ENCODE measurements around the gene CAB39L. TPM values are rescaled to one million over a fixed set of nuclear protein-coding genes. Genes with fewer than 3 reads are reported as not detected.

CAB39L gene
- total RNA-seq, 4 donors from 2014 or later: 75.4 to 119 (median 81.8) TPM

GRCh38 chr13:49424011-49424560 is 19.8 kb downstream of the CAB39L start:
- TF ChIP-seq POLR2AphosphoS5 (IDR thresholded peaks at IDR 0.05): no peak
- TF ChIP-seq POLR2A (IDR thresholded peaks at IDR 0.05; ENCODE audit: low read depth): no peak
- TF ChIP-seq EP300 (IDR thresholded peaks at IDR 0.05): no peak
- no peak for TF ChIP-seq CTCF (IDR thresholded peaks at IDR 0.05)
- Histone ChIP-seq H3K27ac (replicated peaks in 1 of 4) (no peak overlapping the region), H3K9me3 (no peaks in the 10 kb centered on the region), H3K4me1 (no peaks in the 10 kb centered on the region), H3K27me3 (no peaks in the 10 kb centered on the region), H3K4me3 (no peak overlapping the region), H3K36me3 (peaks cover 0 to 25% (median 8%) of the 10 kb centered on the region in 4 donors)
- no peak for DNase-seq (ENCODE audit: extremely low spot score)
- WGBS: 80% methylated on average over 7 of the region's 7 CpGs
- intact Hi-C loops (cut with DNase I): no loop called here

GRCh38 chr13:49421391-49421790 is 22.5 kb downstream of the CAB39L start:
- intact Hi-C loops (cut with DNase I): no loop called here
- TF ChIP-seq EP300 (IDR thresholded peaks at IDR 0.05) (no peak), POLR2AphosphoS5 (IDR thresholded peaks at IDR 0.05) (no peak), CTCF (IDR thresholded peaks at IDR 0.05) (no peak), POLR2A (IDR thresholded peaks at IDR 0.05; ENCODE audit: low read depth) (no peak)
- Histone ChIP-seq H3K27ac (replicated peaks in 1 of 4) (no peak overlapping the region), H3K4me1 (no peaks in the 10 kb centered on the region), H3K27me3 (no peaks in the 10 kb centered on the region), H3K4me3 (no peak overlapping the region), H3K9me3 (no peaks in the 10 kb centered on the region), H3K36me3 (peaks cover 0 to 11% (median 0%) of the 10 kb centered on the region in 4 donors)
- 89% methylated on average over 3 of the region's 3 CpGs for WGBS
- DNase-seq (ENCODE audit: extremely low spot score): no peak

- intact Hi-C loops (cut with DNase I): no loop called here
- Histone ChIP-seq H3K27me3 (no peaks in the 10 kb centered on the region), H3K4me1 (no peaks in the 10 kb centered on the region), H3K4me3 (no peak overlapping the region), H3K9me3 (no peaks in the 10 kb centered on the region), H3K36me3 (peaks cover 0 to 11% (median 0%) of the 10 kb centered on the region in 4 donors), H3K27ac (replicated peaks in 1 of 4) (no peak overlapping the region)
- WGBS: 83% methylated on average over 3 of the region's 3 CpGs
- TF ChIP-seq CTCF (IDR thresholded peaks at IDR 0.05) (no peak), POLR2A (IDR thresholded peaks at IDR 0.05; ENCODE audit: low read depth) (no peak), POLR2AphosphoS5 (IDR thresholded peaks at IDR 0.05) (no peak), EP300 (IDR thresholded peaks at IDR 0.05) (no peak)
- DNase-seq (ENCODE audit: extremely low spot score): no peak
Observed at GRCh38 chr13:49419276-49419675, 24.6 kb downstream of the CAB39L start.

GRCh38 chr13:49418206-49418605 is 25.7 kb downstream of the CAB39L start:
- H3K36me3 ChIP-seq: peaks cover 0 to 2% (median 0%) of the 10 kb centered on the region in 4 donors
- H3K4me3 ChIP-seq: no peak overlapping the region
- DNase-seq (ENCODE audit: extremely low spot score): no peak
- H3K27ac ChIP-seq (replicated peaks in 1 of 4): no peak overlapping the region
- intact Hi-C loops (cut with DNase I): no loop called here
- 100% methylated on average over 1 of the region's 1 CpG for WGBS
- TF ChIP-seq EP300 (IDR thresholded peaks at IDR 0.05) (no peak), POLR2AphosphoS5 (IDR thresholded peaks at IDR 0.05) (no peak), POLR2A (IDR thresholded peaks at IDR 0.05; ENCODE audit: low read depth) (no peak), CTCF (IDR thresholded peaks at IDR 0.05) (no peak)
- no peaks in the 10 kb centered on the region for H3K4me1 ChIP-seq
- no peaks in the 10 kb centered on the region for H3K9me3 ChIP-seq
- H3K27me3 ChIP-seq: no peaks in the 10 kb centered on the region

- no peak overlapping the region for H3K4me3 ChIP-seq
- intact Hi-C loops (cut with DNase I): no loop called here
- TF ChIP-seq EP300 (IDR thresholded peaks at IDR 0.05): no peak
- no peak for TF ChIP-seq CTCF (IDR thresholded peaks at IDR 0.05)
- no peak for TF ChIP-seq POLR2AphosphoS5 (IDR thresholded peaks at IDR 0.05)
- TF ChIP-seq POLR2A (IDR thresholded peaks at IDR 0.05; ENCODE audit: low read depth): no peak
- DNase-seq (ENCODE audit: extremely low spot score): no peak
- no peaks in the 10 kb centered on the region for H3K4me1 ChIP-seq
- 75% methylated on average over 3 of the region's 3 CpGs for WGBS
- H3K27ac ChIP-seq (replicated peaks in 1 of 4): no peak overlapping the region
- no peaks in the 10 kb centered on the region for H3K27me3 ChIP-seq
- H3K9me3 ChIP-seq: no peaks in the 10 kb centered on the region
- H3K36me3 ChIP-seq: no peaks in the 10 kb centered on the region
Observed at GRCh38 chr13:49417161-49417560, 26.7 kb downstream of the CAB39L start.
